GM23338 (cell line): Measurements from ENCODE around the gene STIM2. TPM values are rescaled to one million over a fixed set of nuclear protein-coding genes. Genes with fewer than 3 reads are reported as not detected.

ENCODE experiments used
- ATAC-seq: fragments of 200-7000 bp; cut with Tn5 transposase; 3 replicates; pipeline ENCODE4 v1.9.1; 2020
- DNase-seq: peaks from one replicate; pipeline ENCODE4 v3.0.0-alpha.2; 2015; ENCODE audit warnings: low spot score
- H2AFZ ChIP-seq: fragments of 200-600 bp; sonication (generic); 2 replicates; pipeline ENCODE4 v1.8.0; 2016; ENCODE audit warnings: antibody characterized with exemption, mild to moderate bottlenecking, moderate library complexity
- H3F3A ChIP-seq: fragments of 200-600 bp; sonication (generic); replicated peaks from 2 replicates; pipeline ENCODE4 v1.8.0; 2017; ENCODE audit warnings: antibody characterized with exemption, mixed run types, low read depth
- H3K27ac ChIP-seq: fragments of 200-600 bp; sonication (generic); 2 replicates; pipeline ENCODE4 v1.6.1; 2016; ENCODE audit warnings: low read depth
- H3K27me3 ChIP-seq: fragments of 200-600 bp; sonication (generic); 2 replicates; pipeline ENCODE4 v1.8.0; 2016; ENCODE audit warnings: mild to moderate bottlenecking, mixed run types, moderate library complexity; ENCODE audit not compliant: insufficient read depth
- H3K36me3 ChIP-seq: fragments of 200-600 bp; sonication (generic); 2 replicates; pipeline ENCODE4 v1.8.0; 2016; ENCODE audit warnings: mild to moderate bottlenecking; ENCODE audit not compliant: insufficient read depth
- H3K4me1 ChIP-seq: fragments of 200-600 bp; sonication (generic); 2 replicates; pipeline ENCODE4 v1.8.0; 2016; ENCODE audit warnings: mild to moderate bottlenecking, moderate library complexity; ENCODE audit not compliant: insufficient read depth
- H3K4me2 ChIP-seq: fragments of 200-600 bp; sonication (generic); 2 replicates; pipeline ENCODE4 v1.7.1; 2017; ENCODE audit warnings: mixed run types
- H3K4me3 ChIP-seq: fragments of 200-600 bp; sonication (generic); 2 replicates; pipeline ENCODE4 v1.6.1; 2016; ENCODE audit warnings: mixed run types
- H3K79me2 ChIP-seq: fragments of 200-600 bp; sonication (generic); replicated peaks from 2 replicates; pipeline ENCODE4 v1.8.0; 2017; ENCODE audit warnings: mild to moderate bottlenecking; ENCODE audit not compliant: insufficient read depth
- H3K9me2 ChIP-seq: fragments of 200-600 bp; sonication (generic); 2 replicates; pipeline ENCODE4 v1.8.0; 2017; ENCODE audit not compliant: insufficient read depth
- H4K20me1 ChIP-seq: fragments of 200-600 bp; sonication (generic); replicated peaks from 2 replicates; pipeline ENCODE4 v1.8.0; 2017; ENCODE audit warnings: mild to moderate bottlenecking; ENCODE audit not compliant: insufficient read depth
- H3K27ac Mint-ChIP-seq: 2 replicates; pipeline ENCODE4 v1.8.0; 2020; ENCODE audit warnings: inconsistent platforms, mild to moderate bottlenecking, moderate library complexity, mixed read lengths
- H3K27me3 Mint-ChIP-seq: 3 replicates; pipeline ENCODE4 v1.8.0; 2022; ENCODE audit warnings: low read depth, mild to moderate bottlenecking, moderate library complexity, mixed read lengths, inconsistent platforms; ENCODE audit not compliant: insufficient read depth, poor library complexity
- H3K36me3 Mint-ChIP-seq: 3 replicates; pipeline ENCODE4 v1.8.0; 2021; ENCODE audit warnings: low read depth, mild to moderate bottlenecking, inconsistent platforms, moderate library complexity, mixed read lengths
- H3K4me1 Mint-ChIP-seq: 3 replicates; pipeline ENCODE4 v1.8.0; 2020; ENCODE audit warnings: mild to moderate bottlenecking, inconsistent platforms, mixed read lengths
- H3K4me3 Mint-ChIP-seq: 3 replicates; pipeline ENCODE4 v1.8.0; 2021; ENCODE audit warnings: moderate library complexity, mild to moderate bottlenecking, inconsistent platforms, mixed read lengths
- H3K9me3 Mint-ChIP-seq: 3 replicates; pipeline ENCODE4 v1.8.0; 2020; ENCODE audit warnings: moderate library complexity, mild to moderate bottlenecking, inconsistent platforms, mixed read lengths
- CREB1 ChIP-seq: fragments of 250-450 bp; sonication (Bioruptor Pico); IDR thresholded peaks from 2 replicates; pipeline ENCODE4 v1.5.0; 2020; ENCODE audit warnings: low read depth, mild to moderate bottlenecking, moderate library complexity
- CTCF ChIP-seq, 2 experiments: fragments of 200-600 bp in 1 of 2; sonication (generic) in 1 of 2; conservative IDR thresholded peaks; 2 replicates each; pipeline versions ENCODE4 v1.5.1 to v1.6.1; 2016 to 2017; ENCODE audit warnings: antibody characterized with exemption in 2 of 2, low read depth in 2 of 2, mild to moderate bottlenecking in 2 of 2, moderate library complexity in 1 of 2
- EZH2 ChIP-seq: fragments of 200-600 bp; sonication (generic); IDR thresholded peaks from one replicate; pipeline ENCODE4 v1.8.0; 2017; ENCODE audit warnings: antibody characterized with exemption, mild to moderate bottlenecking, low read depth; ENCODE audit not compliant: unreplicated experiment
- EZH2phosphoT487 ChIP-seq: fragments of 200-600 bp; sonication (generic); IDR thresholded peaks from one replicate; pipeline ENCODE4 v1.8.1; 2018; ENCODE audit warnings: antibody characterized with exemption; ENCODE audit not compliant: unreplicated experiment
- JUNB ChIP-seq: IDR thresholded peaks from one replicate; pipeline ENCODE4 v1.6.1; 2016; ENCODE audit warnings: antibody characterized with exemption; ENCODE audit not compliant: unreplicated experiment
- NANOG ChIP-seq: IDR thresholded peaks from 2 replicates; pipeline ENCODE4 v1.6.1; 2016; ENCODE audit warnings: antibody characterized with exemption, borderline replicate concordance
- POLR2AphosphoS5 ChIP-seq: IDR thresholded peaks from 2 replicates; pipeline ENCODE4 v1.6.1; 2016; ENCODE audit warnings: antibody characterized with exemption, low read depth
- STAT1 ChIP-seq: IDR thresholded peaks from one replicate; pipeline ENCODE4 v1.6.1; 2016; ENCODE audit warnings: antibody characterized with exemption; ENCODE audit not compliant: unreplicated experiment
- ZNF114 ChIP-seq: fragments of 250-450 bp; sonication (Bioruptor Pico); IDR thresholded peaks from 2 replicates; pipeline ENCODE4 v1.5.0; 2020; ENCODE audit warnings: mild to moderate bottlenecking, moderate library complexity
- ZNF331 ChIP-seq: fragments of 250-450 bp; sonication (Bioruptor Pico); IDR thresholded peaks from 2 replicates; pipeline ENCODE4 v1.5.0; 2020; ENCODE audit warnings: low read depth, mild to moderate bottlenecking, moderate library complexity
- polyA plus RNA-seq: library from polyadenylated mRNA; unstranded; fragments of >200 nt; fragmentation: Nextera tagmentation; extraction: Ambion mirVana; gene quantifications from 2 replicates; pipeline ENCODE4 v1.2.1, GENCODE V29; 2016
- total RNA-seq: library from RNA; depleted of rRNA; stranded (reverse); fragments of >200 nt; shearing (Covaris generic); gene quantifications from 2 replicates; pipeline ENCODE4 v1.2.3, GENCODE V29; 2014
- TF ChIP-seq, protein P1 (sequence below): IDR thresholded peaks from 2 replicates; pipeline ENCODE4 v1.6.1; 2016; ENCODE audit warnings: antibody characterized with exemption
- TF ChIP-seq, protein P2 (sequence below): fragments of 250-450 bp; sonication (Bioruptor Pico); IDR thresholded peaks from 2 replicates; pipeline ENCODE4 v1.5.0; 2020; ENCODE audit warnings: mild to moderate bottlenecking, moderate library complexity

STIM2 gene
- total and polyA plus RNA-seq, 2 experiments from 2014 or later: 13.1 to 17.8 TPM

GRCh38 chr4:26815706-26816105 lies 44.9 kb upstream of the STIM2 start (continued):
- TF ChIP-seq EZH2 (no peak), CREB1 (CRISPR knock-in tag) (no peak), STAT1 (no peak)
- TF ChIP-seq, protein P1, sequence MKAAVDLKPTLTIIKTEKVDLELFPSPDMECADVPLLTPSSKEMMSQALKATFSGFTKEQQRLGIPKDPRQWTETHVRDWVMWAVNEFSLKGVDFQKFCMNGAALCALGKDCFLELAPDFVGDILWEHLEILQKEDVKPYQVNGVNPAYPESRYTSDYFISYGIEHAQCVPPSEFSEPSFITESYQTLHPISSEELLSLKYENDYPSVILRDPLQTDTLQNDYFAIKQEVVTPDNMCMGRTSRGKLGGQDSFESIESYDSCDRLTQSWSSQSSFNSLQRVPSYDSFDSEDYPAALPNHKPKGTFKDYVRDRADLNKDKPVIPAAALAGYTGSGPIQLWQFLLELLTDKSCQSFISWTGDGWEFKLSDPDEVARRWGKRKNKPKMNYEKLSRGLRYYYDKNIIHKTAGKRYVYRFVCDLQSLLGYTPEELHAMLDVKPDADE: no peak

DNA sequence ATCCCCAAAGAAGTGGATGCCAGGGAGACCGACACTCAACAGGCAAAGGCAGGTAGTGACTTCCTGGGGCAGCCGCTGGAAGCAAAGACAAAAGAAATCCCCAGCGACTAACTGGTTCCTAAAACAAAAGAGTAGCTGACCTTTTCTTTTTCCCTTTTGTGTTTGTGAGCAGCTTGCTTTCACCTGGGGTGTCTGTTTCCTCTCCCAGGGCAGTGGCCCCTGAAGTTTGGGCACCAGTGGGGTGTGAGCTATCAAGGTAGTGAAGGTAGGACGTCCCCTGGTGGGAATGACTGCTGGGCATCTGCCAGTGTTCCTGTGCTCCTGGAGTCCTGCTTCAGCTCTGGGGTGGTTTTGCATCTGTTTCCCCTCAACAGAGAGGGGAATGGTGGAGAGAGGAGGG lies 41.6 kb upstream of the STIM2 start:
- Histone ChIP-seq H3K9me2 (0 out of 2 replicates have a peak, but pooled peaks cover 8% of the 10 kb centered on the region), H3K4me2 (peak overlapping the region; percentile 31; the same call in 1 of the 2 replicates), H3K27ac (peak overlapping the region; percentile 57; the same call in 1 of the 2 replicates), H3K4me3 (no peak overlapping the region), H3F3A (no peaks in the 10 kb centered on the region), H3K36me3 (no peaks in the 10 kb centered on the region), H3K27me3 (no peaks in the 10 kb centered on the region), H3K4me1 (peaks cover 8% of the 10 kb centered on the region), H4K20me1 (no peaks in the 10 kb centered on the region), H2AFZ (peak overlapping the region; percentile 35), H3K79me2 (no peaks in the 10 kb centered on the region)
- Mint-ChIP-seq H3K4me1 (peaks cover 33% of the 10 kb centered on the region), H3K9me3 (peaks cover 25% of the 10 kb centered on the region), H3K27ac (no peak overlapping the region), H3K36me3 (peaks cover 11% of the 10 kb centered on the region), H3K4me3 (no peak overlapping the region), H3K27me3 (peaks cover 7% of the 10 kb centered on the region)
- DNase-seq (peak; percentile 68), ATAC-seq (peak; percentile 88)
- TF ChIP-seq, protein P2, sequence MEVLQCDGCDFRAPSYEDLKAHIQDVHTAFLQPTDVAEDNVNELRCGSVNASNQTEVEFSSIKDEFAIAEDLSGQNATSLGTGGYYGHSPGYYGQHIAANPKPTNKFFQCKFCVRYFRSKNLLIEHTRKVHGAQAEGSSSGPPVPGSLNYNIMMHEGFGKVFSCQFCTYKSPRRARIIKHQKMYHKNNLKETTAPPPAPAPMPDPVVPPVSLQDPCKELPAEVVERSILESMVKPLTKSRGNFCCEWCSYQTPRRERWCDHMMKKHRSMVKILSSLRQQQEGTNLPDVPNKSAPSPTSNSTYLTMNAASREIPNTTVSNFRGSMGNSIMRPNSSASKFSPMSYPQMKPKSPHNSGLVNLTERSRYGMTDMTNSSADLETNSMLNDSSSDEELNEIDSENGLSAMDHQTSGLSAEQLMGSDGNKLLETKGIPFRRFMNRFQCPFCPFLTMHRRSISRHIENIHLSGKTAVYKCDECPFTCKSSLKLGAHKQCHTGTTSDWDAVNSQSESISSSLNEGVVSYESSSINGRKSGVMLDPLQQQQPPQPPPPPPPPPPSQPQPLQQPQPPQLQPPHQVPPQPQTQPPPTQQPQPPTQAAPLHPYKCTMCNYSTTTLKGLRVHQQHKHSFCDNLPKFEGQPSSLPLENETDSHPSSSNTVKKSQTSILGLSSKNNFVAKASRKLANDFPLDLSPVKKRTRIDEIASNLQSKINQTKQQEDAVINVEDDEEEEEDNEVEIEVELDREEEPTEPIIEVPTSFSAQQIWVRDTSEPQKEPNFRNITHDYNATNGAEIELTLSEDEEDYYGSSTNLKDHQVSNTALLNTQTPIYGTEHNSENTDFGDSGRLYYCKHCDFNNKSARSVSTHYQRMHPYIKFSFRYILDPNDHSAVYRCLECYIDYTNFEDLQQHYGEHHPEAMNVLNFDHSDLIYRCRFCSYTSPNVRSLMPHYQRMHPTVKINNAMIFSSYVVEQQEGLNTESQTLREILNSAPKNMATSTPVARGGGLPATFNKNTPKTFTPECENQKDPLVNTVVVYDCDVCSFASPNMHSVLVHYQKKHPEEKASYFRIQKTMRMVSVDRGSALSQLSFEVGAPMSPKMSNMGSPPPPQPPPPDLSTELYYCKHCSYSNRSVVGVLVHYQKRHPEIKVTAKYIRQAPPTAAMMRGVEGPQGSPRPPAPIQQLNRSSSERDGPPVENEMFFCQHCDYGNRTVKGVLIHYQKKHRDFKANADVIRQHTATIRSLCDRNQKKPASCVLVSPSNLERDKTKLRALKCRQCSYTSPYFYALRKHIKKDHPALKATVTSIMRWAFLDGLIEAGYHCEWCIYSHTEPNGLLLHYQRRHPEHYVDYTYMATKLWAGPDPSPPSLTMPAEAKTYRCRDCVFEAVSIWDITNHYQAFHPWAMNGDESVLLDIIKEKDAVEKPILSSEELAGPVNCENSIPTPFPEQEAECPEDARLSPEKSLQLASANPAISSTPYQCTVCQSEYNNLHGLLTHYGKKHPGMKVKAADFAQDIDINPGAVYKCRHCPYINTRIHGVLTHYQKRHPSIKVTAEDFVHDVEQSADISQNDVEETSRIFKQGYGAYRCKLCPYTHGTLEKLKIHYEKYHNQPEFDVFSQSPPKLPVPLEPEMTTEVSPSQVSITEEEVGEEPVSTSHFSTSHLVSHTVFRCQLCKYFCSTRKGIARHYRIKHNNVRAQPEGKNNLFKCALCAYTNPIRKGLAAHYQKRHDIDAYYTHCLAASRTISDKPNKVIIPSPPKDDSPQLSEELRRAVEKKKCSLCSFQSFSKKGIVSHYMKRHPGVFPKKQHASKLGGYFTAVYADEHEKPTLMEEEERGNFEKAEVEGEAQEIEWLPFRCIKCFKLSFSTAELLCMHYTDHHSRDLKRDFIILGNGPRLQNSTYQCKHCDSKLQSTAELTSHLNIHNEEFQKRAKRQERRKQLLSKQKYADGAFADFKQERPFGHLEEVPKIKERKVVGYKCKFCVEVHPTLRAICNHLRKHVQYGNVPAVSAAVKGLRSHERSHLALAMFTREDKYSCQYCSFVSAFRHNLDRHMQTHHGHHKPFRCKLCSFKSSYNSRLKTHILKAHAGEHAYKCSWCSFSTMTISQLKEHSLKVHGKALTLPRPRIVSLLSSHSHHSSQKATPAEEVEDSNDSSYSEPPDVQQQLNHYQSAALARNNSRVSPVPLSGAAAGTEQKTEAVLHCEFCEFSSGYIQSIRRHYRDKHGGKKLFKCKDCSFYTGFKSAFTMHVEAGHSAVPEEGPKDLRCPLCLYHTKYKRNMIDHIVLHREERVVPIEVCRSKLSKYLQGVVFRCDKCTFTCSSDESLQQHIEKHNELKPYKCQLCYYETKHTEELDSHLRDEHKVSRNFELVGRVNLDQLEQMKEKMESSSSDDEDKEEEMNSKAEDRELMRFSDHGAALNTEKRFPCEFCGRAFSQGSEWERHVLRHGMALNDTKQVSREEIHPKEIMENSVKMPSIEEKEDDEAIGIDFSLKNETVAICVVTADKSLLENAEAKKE (CRISPR knock-in tag): peak; percentile 24; the same call in 1 of the 2 replicates
- TF ChIP-seq CTCF (conservative IDR thresholded peaks at IDR 0.05; ENCODE audit: low read depth in 2 of 2) (peak in 1 of 2 experiments; percentile 27; a peak in 2 of 4 replicates), ZNF331 (CRISPR knock-in tag) (no peak), JUNB (no peak), POLR2AphosphoS5 (no peak), CREB1 (CRISPR knock-in tag) (no peak), EZH2phosphoT487 (no peak), NANOG (no peak), ZNF114 (CRISPR knock-in tag) (peak; percentile 84; the same call in 1 of the 2 replicates)
- TF ChIP-seq, protein P1: peak; percentile 60
